ENCODE data around the gene NSD2. TPM values are rescaled to one million over a fixed set of nuclear protein-coding genes. Genes with fewer than 3 reads are reported as not detected.
"Not testable (repeated sequence)": the region's sequence is repeated elsewhere in the genome, so short reads cannot be mapped to it uniquely, and the experiment has no call there.

NSD2 gene
- total RNA-seq, 1 experiment from 2014 or later, result 69.0 TPM

- no TSS peak for BruUV-seq (replicated peaks)
- H3K9ac ChIP-seq (ENCODE audit: low read length), result no peak overlapping the region
- no peak overlapping the region for H3K4me3 ChIP-seq (ENCODE audit: low read length)
- H4K20me1 ChIP-seq (ENCODE audit: low read length), result peaks cover 10% of the 10 kb centered on the region; the same call in 1 of the 2 replicates
- no peaks in the 10 kb centered on the region for H3F3A ChIP-seq (ENCODE audit: low read length, unreplicated experiment)
- ATAC-seq, result no peak
- no peak overlapping the region for H3K4me2 ChIP-seq (ENCODE audit: low read length)
- H3K36me3 ChIP-seq (ENCODE audit: low read depth, low read length), result no peaks in the 10 kb centered on the region
- H3K79me2 ChIP-seq (ENCODE audit: low read length), result peaks cover 21% of the 10 kb centered on the region
- POLR2A ChIA-PET (ENCODE audit: unreplicated experiment), result no interaction called here
- CTCF ChIA-PET, result no interaction called here
- no peak overlapping the region for H2AFZ ChIP-seq (ENCODE audit: low read length)
- no peaks in the 10 kb centered on the region for H3K9me2 ChIP-seq (replicated peaks; ENCODE audit: low read length)
- no peak for TF ChIP-seq EZH2 (IDR thresholded peaks at IDR 0.05; ENCODE audit: low read length, unreplicated experiment)
- no peak for TF ChIP-seq CTCF (conservative IDR thresholded peaks at IDR 0.05; ENCODE audit: low read depth, low read length)
- TF ChIP-seq EZH2phosphoT487 (IDR thresholded peaks at IDR 0.05; ENCODE audit: borderline replicate concordance, low read length), result no peak
- intact Hi-C loops (cut with micrococcal nuclease), result no loop called here
- H3K9me3 ChIP-seq (ENCODE audit: low read length), result no peaks in the 10 kb centered on the region
- H3K4me1 ChIP-seq (ENCODE audit: insufficient read depth, low read length), result peaks cover 14% of the 10 kb centered on the region
- H3K27me3 ChIP-seq (ENCODE audit: low read length), result no peaks in the 10 kb centered on the region
- DNase-seq, result no peak
- no peak overlapping the region for H3K27ac ChIP-seq (ENCODE audit: low read length)
Observed at GRCh38 chr4:2011583-2011982, 140.4 kb downstream of the NSD2 start.

GRCh38 chr4:2015008-2015407 lies 143.8 kb downstream of the NSD2 start:
- H3K79me2 ChIP-seq (ENCODE audit: low read length), result no peaks in the 10 kb centered on the region
- H3K9me2 ChIP-seq (replicated peaks; ENCODE audit: low read length), result no peaks in the 10 kb centered on the region
- H3K4me1 ChIP-seq (ENCODE audit: insufficient read depth, low read length), result peaks cover under 1% of the 10 kb centered on the region; the same call in 1 of the 2 replicates
- no peaks in the 10 kb centered on the region for H4K20me1 ChIP-seq (ENCODE audit: low read length)
- TF ChIP-seq CTCF (conservative IDR thresholded peaks at IDR 0.05; ENCODE audit: low read depth, low read length) (no peak), EZH2phosphoT487 (IDR thresholded peaks at IDR 0.05; ENCODE audit: borderline replicate concordance, low read length) (no peak), EZH2 (IDR thresholded peaks at IDR 0.05; ENCODE audit: low read length, unreplicated experiment) (no peak)
- H3K27ac ChIP-seq (ENCODE audit: low read length), result no peak overlapping the region
- H3K9ac ChIP-seq (ENCODE audit: low read length), result no peak overlapping the region
- intact Hi-C loops (cut with micrococcal nuclease), result no loop called here
- H3K27me3 ChIP-seq (ENCODE audit: low read length), result no peaks in the 10 kb centered on the region
- H2AFZ ChIP-seq (ENCODE audit: low read length), result no peak overlapping the region
- no peaks in the 10 kb centered on the region for H3K9me3 ChIP-seq (ENCODE audit: low read length)
- ChIA-PET CTCF (no interaction called here), POLR2A (ENCODE audit: unreplicated experiment) (interaction anchor here (0.6 kb wide), 1 partner anchor 453 kb away, joined by 3 read pairs; no protein-coding TSS in a partner anchor)
- H3K36me3 ChIP-seq (ENCODE audit: low read depth, low read length), result no peaks in the 10 kb centered on the region
- no TSS peak for BruUV-seq (replicated peaks)
- no peak for ATAC-seq
- H3K4me2 ChIP-seq (ENCODE audit: low read length), result no peak overlapping the region
- no peak overlapping the region for H3K4me3 ChIP-seq (ENCODE audit: low read length)
- DNase-seq, result no peak
- H3F3A ChIP-seq (ENCODE audit: low read length, unreplicated experiment), result no peaks in the 10 kb centered on the region

GRCh38 chr4:2021358-2022018 lies 150.3 kb downstream of the NSD2 start:
- H3K4me2 ChIP-seq (ENCODE audit: low read length); H3K27me3 ChIP-seq (ENCODE audit: low read length); H4K20me1 ChIP-seq (ENCODE audit: low read length); H3K9me2 ChIP-seq (replicated peaks; ENCODE audit: low read length); CTCF ChIA-PET; H3K4me1 ChIP-seq (ENCODE audit: insufficient read depth, low read length); DNase-seq; H3K4me3 ChIP-seq (ENCODE audit: low read length); BruUV-seq (replicated peaks); H3K79me2 ChIP-seq (ENCODE audit: low read length); POLR2A ChIA-PET (ENCODE audit: unreplicated experiment); ATAC-seq; H3K36me3 ChIP-seq (ENCODE audit: low read depth, low read length); H3F3A ChIP-seq (ENCODE audit: low read length, unreplicated experiment); H3K27ac ChIP-seq (ENCODE audit: low read length); H3K9ac ChIP-seq (ENCODE audit: low read length); H3K9me3 ChIP-seq (ENCODE audit: low read length); H2AFZ ChIP-seq (ENCODE audit: low read length): not testable (repeated sequence)
- intact Hi-C loops (cut with micrococcal nuclease), result loop anchor here (10.0 kb wide), 1 partner anchor 163 kb away; no protein-coding TSS in a partner anchor
